Ectodermal cell (in vitro differentiated cells): Measurements from ENCODE around the gene BIVM.

ENCODE experiments used
- H3K27ac ChIP-seq: 2 replicates; pipeline ENCODE4 v1.7.0; 2013; ENCODE audit warnings: mild to moderate bottlenecking, low read depth, low read length; ENCODE audit not compliant: insufficient read depth, poor library complexity, severe bottlenecking
- H3K27me3 ChIP-seq: 2 replicates; pipeline ENCODE4 v1.7.0; 2013; ENCODE audit warnings: mild to moderate bottlenecking, low read length; ENCODE audit not compliant: insufficient read depth, control insufficient read depth, poor library complexity, severe bottlenecking
- H3K36me3 ChIP-seq: one replicate; pipeline ENCODE4 v1.7.0; 2013; ENCODE audit warnings: low read length; ENCODE audit not compliant: control insufficient read depth, insufficient read depth
- H3K4me1 ChIP-seq: one replicate; pipeline ENCODE4 v1.7.0; 2013; ENCODE audit warnings: low read length; ENCODE audit not compliant: control insufficient read depth, insufficient read depth
- H3K4me3 ChIP-seq: 2 replicates; pipeline ENCODE4 v1.7.0; 2013; ENCODE audit warnings: low read depth, low read length, control low read depth; ENCODE audit not compliant: insufficient read depth
- H3K9me3 ChIP-seq: 2 replicates; pipeline ENCODE4 v1.7.0; 2013; ENCODE audit warnings: mild to moderate bottlenecking, low read length, moderate library complexity; ENCODE audit not compliant: control insufficient read depth
- WGBS, 2 experiments: methylation state at CpG; one replicate each; pipeline ENCODE4 v1.1.7; 2013; ENCODE audit warnings: missing lambda C conversion rate in 2 of 2; 5-methylcytosine and 5-hydroxymethylcytosine counted together

The BIVM gene

DNA sequence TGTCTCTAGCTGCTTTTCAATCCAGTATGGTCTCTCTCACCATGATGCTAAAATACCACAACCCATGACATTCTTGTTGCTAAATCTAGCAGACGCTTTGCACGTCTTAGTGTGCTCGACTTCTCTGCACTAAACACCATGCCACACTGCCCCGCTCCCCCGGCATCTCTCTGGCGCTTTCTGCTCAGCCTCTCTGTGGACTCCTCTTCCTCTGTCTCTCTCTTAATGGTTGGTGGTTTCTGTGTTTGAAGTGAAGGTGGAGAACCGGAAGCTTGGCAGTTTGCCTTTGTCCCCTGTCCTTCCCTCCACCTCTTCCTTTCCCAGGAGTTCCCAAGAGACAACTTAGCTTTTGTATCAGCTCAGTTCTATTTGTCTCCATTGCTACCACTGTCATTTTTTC is 55.8 kb downstream of the BIVM start:
- Histone ChIP-seq H3K9me3 (no peaks in the 10 kb centered on the region), H3K4me1 (no peaks in the 10 kb centered on the region), H3K27ac (no peak overlapping the region), H3K27me3 (no peaks in the 10 kb centered on the region), H3K4me3 (no peak overlapping the region), H3K36me3 (no peaks in the 10 kb centered on the region)
- WGBS, 2 experiments: 93% methylated on average over 7 of the region's 7 CpGs

DNA sequence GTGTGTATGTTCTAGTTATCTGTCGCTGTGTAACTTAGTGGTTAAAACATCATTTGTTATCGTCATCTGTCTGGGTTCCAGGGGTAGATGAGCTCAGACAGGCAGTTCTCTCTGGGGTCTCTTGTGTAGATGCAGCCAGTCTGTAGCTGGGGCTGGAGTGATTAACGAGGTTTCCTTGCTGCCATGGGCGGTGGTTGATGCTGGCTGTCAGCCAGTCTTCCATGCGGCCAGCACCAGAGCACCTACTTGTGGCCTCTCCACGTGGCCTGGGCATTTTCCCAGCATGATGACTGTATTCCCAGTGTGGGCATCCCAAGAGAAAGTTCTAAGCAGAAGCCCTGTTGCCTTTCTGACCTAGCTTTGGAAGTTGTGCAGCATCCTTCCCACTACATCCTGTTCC is 57.6 kb downstream of the BIVM start:
- Histone ChIP-seq H3K4me3 (no peak overlapping the region), H3K4me1 (no peaks in the 10 kb centered on the region), H3K9me3 (no peaks in the 10 kb centered on the region), H3K36me3 (peaks cover 2% of the 10 kb centered on the region), H3K27me3 (no peaks in the 10 kb centered on the region), H3K27ac (no peak overlapping the region)
- WGBS, 2 experiments: 75% methylated on average over 6 of the region's 6 CpGs

DNA sequence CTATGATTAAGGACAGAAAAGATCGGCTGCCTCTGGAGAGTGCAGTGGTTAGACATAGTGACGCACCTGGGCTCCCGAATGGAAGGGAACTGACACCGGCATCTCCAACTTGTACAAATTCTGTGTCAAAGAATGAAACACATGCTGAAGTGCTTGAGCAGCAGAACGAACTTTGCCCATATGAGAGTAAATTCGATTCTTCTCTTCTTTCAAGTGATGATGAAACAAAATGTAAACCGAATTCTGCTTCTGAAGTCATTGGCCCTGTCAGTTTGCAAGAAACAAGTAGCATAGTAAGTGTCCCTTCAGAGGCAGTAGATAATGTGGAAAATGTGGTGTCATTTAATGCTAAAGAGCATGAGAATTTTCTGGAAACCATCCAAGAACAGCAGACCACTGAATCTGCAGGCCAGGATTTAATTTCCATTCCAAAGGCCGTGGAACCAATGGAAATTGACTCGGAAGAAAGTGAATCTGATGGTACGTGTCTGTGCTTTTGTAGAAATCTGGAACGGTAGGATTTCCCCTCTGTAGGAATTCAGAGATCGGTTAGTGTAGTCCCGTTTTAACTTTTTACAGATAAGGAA is 63.8 kb downstream of the BIVM start:
- Histone ChIP-seq H3K9me3 (no peaks in the 10 kb centered on the region), H3K4me1 (no peaks in the 10 kb centered on the region), H3K36me3 (peaks cover 35% of the 10 kb centered on the region), H3K27ac (no peak overlapping the region), H3K27me3 (no peaks in the 10 kb centered on the region), H3K4me3 (no peak overlapping the region)
- WGBS, 2 experiments: 95% methylated on average over 13 of the region's 13 CpGs

DNA sequence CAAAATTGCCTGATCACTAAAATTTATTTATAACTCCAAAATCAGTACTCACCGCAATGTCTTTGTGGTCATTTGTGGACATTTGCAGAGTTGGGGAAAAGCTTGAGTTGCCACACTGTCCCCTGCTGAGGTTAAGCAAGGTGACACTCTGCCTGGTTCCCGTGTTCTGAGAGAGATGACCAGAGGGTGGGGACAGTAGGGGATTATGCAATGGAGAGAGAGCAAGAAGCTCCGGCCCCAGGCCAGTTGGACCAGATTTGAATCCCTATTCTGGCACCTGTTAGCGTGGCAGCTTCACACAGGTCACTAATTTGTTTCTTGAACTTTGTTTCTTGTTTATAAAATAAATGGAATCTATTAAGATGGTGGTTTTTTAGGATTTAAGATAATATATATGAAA is 64.7 kb downstream of the BIVM start:
- Histone ChIP-seq H3K36me3 (peaks cover 35% of the 10 kb centered on the region), H3K4me3 (no peak overlapping the region), H3K4me1 (no peaks in the 10 kb centered on the region), H3K27me3 (no peaks in the 10 kb centered on the region), H3K9me3 (no peaks in the 10 kb centered on the region), H3K27ac (no peak overlapping the region)
- 69 to 70% methylated on average over 4 of the region's 4 CpGs for WGBS, 2 experiments

DNA sequence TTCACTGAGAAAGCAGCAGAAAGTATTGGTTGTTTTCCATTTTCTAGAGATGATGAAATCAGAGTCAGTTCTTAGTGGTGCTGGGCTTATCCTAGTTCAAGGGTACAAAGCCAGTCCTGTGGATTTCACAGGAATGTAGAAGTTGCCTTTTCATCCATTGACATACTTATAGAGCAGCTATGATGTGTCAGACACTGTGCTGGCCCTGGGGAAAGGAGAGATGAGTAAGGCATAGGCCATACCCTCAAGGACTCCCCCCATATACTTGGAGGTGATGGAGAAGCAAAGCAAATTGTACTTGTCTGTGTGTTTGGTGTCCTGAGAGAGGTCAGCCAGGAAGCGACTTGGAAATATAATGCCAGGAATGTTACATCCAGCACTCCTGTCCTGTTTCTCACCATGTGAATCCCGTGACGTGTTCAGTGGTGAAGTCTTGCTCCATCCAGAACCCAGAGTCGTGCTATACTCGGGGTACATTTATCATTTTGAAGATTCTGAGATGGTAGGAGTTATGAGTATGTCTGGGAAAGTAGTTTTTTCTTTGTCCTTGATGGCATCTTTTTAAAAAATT is 69.5 kb downstream of the BIVM start:
- Histone ChIP-seq H3K4me3 (no peak overlapping the region), H3K27ac (no peak overlapping the region), H3K9me3 (no peaks in the 10 kb centered on the region), H3K4me1 (no peaks in the 10 kb centered on the region), H3K36me3 (peaks cover 24% of the 10 kb centered on the region), H3K27me3 (no peaks in the 10 kb centered on the region)
- 96 to 97% methylated on average over 5 of the region's 5 CpGs for WGBS, 2 experiments

DNA sequence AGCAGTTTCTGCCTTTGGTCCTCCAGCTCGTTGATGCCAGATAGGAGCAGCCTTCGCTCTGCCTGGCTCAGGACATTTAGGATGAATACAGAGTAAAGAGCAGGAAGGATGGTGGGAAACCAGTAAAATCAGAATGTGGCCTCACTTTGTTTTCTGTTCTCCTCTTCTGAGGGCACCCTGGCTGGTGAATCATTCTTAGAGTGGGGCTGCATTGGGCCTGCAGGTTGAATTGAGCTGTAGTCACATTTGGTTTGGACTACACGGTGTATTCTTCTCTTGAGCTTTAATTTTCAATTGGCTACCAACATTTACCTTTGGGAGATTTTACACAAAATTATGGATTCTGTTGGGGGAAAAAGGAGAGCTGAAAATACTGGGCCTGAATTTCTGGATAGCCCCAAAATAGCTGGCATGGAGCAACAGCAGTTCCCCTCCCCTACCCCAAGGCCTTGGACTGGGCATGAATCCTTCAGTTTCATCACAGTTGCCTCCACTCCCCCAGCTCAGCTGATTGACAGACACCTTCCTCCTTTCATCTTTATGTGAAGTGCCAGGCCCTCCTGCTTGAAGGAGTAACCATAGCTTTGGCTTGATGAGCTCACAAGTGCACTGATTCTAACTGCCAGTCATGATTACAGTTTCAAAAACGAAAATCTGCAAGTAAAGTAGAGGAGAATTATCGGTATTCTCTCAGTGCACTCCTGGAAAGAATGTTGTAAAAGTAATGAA is 71.2 kb downstream of the BIVM start:
- Histone ChIP-seq H3K27me3 (no peaks in the 10 kb centered on the region), H3K36me3 (peaks cover 16% of the 10 kb centered on the region), H3K4me1 (no peaks in the 10 kb centered on the region), H3K9me3 (no peaks in the 10 kb centered on the region), H3K4me3 (no peak overlapping the region), H3K27ac (no peak overlapping the region)
- WGBS, 2 experiments: 58 to 67% methylated on average over 4 to 5 of the region's 5 CpGs

DNA sequence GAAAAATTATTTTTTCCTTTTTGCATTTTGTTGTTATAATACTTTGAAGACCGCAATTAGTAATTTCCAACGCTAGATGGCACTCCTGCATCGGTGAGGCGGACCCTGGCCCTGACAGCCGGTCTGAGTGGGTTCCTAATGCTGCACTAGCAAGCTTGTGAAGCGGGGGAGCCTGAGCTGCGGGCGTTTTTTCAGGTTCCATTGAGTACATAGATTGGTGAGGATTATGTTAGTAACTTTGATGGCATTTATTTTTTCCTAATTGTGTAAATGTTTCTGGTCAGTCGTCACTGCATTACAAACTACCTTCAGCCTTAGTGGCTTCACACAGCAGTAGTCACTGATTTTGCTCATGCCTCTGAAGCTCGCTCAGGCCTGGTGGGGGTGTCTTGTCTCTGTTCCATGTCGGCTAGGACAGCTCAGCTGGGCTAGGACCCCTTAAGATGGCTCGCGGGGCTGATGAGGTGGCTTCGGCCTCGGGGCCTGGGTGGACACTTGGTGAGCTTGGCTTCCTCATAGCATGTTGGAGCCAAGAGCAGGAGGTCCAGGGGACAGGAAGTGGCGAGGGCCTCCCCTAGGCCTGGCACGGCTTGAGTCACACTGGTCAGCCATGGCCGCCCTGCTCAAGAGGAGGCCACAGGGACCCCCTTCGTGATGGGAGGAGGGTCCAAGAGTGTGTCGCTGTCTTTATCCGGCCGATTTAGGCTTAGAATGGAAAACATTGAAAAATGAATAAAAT is 71.9 kb downstream of the BIVM start:
- Histone ChIP-seq H3K36me3 (peaks cover 15% of the 10 kb centered on the region), H3K27ac (no peak overlapping the region), H3K4me1 (no peaks in the 10 kb centered on the region), H3K4me3 (no peak overlapping the region), H3K9me3 (no peaks in the 10 kb centered on the region), H3K27me3 (no peaks in the 10 kb centered on the region)
- 63% methylated on average over 21 to 22 of the region's 22 CpGs for WGBS, 2 experiments

DNA sequence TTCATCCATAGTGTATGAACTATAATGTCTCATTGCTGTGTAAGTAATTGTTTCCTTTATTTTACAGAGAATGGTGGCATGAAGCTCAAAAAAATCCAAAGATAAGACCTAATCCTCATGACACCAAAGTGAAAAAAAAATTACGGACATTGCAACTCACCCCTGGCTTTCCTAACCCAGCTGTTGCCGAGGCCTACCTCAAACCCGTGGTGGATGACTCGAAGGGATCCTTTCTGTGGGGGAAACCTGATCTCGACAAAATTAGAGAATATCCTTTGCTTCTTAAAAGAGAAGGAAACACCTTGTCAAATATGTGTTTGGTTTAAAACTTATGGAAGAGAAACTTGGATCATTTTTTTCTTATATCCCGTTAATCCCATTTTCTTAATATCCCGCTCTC is 73.2 kb downstream of the BIVM start:
- H3K4me3 ChIP-seq: no peak overlapping the region
- peaks cover 5% of the 10 kb centered on the region for H3K36me3 ChIP-seq
- WGBS, 2 experiments: 96 to 98% methylated on average over 5 of the region's 7 CpGs
- H3K9me3 ChIP-seq: no peaks in the 10 kb centered on the region
- H3K4me1 ChIP-seq: peaks cover 9% of the 10 kb centered on the region
- no peaks in the 10 kb centered on the region for H3K27me3 ChIP-seq
- no peak overlapping the region for H3K27ac ChIP-seq

DNA sequence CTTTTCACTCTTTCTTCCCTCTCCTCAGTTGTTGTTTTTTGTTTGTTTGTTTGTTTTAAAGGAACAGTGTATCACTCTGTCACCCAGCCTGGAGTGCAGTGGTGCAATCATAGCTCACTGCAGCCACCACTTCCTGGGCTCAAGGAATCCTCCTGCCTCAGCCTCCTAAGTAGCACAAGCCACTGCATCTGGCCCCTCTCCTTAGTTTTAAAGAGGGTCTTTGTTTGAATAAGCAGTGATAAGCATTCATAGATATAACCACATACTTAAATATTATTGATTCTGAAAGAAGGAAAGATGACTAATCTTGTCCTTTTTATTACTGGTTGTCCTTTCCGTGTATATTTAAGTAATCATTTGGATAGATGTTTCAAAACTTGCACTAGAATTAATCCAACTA is 73.6 kb downstream of the BIVM start:
- Histone ChIP-seq H3K27me3 (no peaks in the 10 kb centered on the region), H3K27ac (no peak overlapping the region), H3K4me3 (no peak overlapping the region), H3K36me3 (peaks cover 5% of the 10 kb centered on the region), H3K9me3 (no peaks in the 10 kb centered on the region), H3K4me1 (peaks cover 9% of the 10 kb centered on the region)
- WGBS, 2 experiments: no CpG with 5 or more reads among the region's 1 CpG

DNA sequence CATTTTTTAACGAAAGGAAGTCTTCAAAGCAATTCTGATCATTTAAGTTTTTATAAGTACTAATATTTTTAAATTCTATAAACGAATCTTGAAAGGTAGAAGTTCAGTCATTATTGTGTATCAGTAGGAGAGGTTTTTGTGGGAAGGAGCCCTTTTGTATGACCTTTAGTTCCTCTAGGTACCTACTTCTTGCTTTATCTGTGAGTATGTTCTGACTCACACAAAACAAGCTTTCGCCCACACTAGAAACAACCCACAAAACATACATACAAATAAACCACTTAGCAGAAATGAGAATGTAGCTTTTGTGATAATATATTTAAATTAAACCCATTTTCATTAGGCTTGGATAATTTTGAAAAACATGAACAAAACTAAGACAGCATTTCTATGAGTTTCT is 74.7 kb downstream of the BIVM start:
- Histone ChIP-seq H3K27me3 (no peaks in the 10 kb centered on the region), H3K4me1 (peaks cover 16% of the 10 kb centered on the region), H3K36me3 (peaks cover 5% of the 10 kb centered on the region), H3K9me3 (no peaks in the 10 kb centered on the region), H3K27ac (no peak overlapping the region), H3K4me3 (no peak overlapping the region)
- WGBS, 2 experiments: 88% methylated on average over 1 of the region's 3 CpGs; no CpG with 5 or more reads in 1 of the 2 experiments
